ENCODE measurements around the gene TBC1D5.
A peak's percentile ranks its signal among the peaks of the same experiment; 100 is the strongest.
"Not testable (repeated sequence)": the region's sequence is repeated elsewhere in the genome, so short reads cannot be mapped to it uniquely, and the experiment has no call there.

The TBC1D5 gene

GRCh38 chr3:17532446-17532845 is 210.0 kb downstream of the TBC1D5 start:
- WGBS, 2 experiments: 91 to 98% methylated on average over 2 to 3 of the region's 4 CpGs
- H3K27ac ChIP-seq (ENCODE audit: insufficient read depth, low read depth, low read length, poor library complexity, severe bottlenecking); H3K27me3 ChIP-seq (ENCODE audit: control insufficient read depth, insufficient read depth, low read length, poor library complexity, severe bottlenecking); H3K9me3 ChIP-seq (ENCODE audit: control insufficient read depth, low read length); H3K4me3 ChIP-seq (ENCODE audit: insufficient read depth, low read depth, low read length); H3K36me3 ChIP-seq (ENCODE audit: control insufficient read depth, insufficient read depth, low read length); H3K4me1 ChIP-seq (ENCODE audit: control insufficient read depth, insufficient read depth, low read length): not testable (repeated sequence)

GRCh38 chr3:17529677-17530076 is 212.8 kb downstream of the TBC1D5 start:
- WGBS, 2 experiments: 90 to 93% methylated on average over 11 of the region's 11 CpGs

DNA sequence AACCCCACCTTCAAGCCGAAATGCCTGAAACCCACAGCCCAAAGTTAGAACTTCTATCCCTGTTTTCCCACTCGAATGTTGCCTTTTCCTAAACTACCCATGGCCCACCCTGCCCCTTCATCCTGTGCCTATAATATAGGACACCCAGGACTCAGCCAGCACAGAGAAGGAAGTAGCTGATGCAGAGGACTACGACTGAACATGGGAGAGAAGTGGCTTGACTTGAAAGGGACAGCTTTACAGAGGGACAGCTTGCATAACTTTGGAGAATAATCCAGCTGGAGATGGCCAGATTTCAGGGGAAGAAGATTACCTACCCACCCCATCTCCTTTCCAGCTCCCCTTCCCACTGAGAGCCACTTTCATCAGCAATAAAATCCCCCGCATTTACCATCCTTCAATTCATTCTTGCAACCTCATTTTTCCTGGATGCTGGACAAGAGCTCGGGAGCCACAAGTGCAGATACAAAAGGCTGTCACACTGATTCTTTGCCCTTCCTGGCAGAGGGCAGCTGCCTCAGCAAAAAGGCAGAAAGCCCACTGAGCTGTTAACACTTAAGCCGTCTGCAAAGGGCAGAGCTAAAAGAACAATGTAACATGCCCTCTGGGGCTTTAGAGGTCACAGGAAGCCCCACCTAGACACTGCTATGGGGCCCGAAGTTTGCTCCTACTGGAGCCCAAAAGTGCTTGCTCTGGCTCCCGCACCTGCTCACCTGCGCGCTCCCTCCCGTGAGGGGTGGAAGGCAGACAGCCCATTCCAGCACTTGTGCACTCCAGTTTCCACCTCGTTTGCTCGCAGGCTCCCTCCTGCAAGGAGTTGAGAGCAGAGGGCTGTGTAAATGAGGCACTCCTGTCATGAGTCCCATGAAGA is 224.0 kb downstream of the TBC1D5 start:
- H3K36me3 ChIP-seq (ENCODE audit: control insufficient read depth, insufficient read depth, low read length): no peaks in the 10 kb centered on the region
- no peaks in the 10 kb centered on the region for H3K27me3 ChIP-seq (ENCODE audit: control insufficient read depth, insufficient read depth, low read length, poor library complexity, severe bottlenecking)
- no peak overlapping the region for H3K4me3 ChIP-seq (ENCODE audit: insufficient read depth, low read depth, low read length)
- peak overlapping the region; percentile 11 for H3K27ac ChIP-seq (ENCODE audit: insufficient read depth, low read depth, low read length, poor library complexity, severe bottlenecking)
- WGBS, 2 experiments: 58 to 63% methylated on average over 13 of the region's 13 CpGs
- H3K9me3 ChIP-seq (ENCODE audit: control insufficient read depth, low read length): no peaks in the 10 kb centered on the region
- peaks cover 9% of the 10 kb centered on the region for H3K4me1 ChIP-seq (ENCODE audit: control insufficient read depth, insufficient read depth, low read length)

More at GRCh38 chr3:17529677-17530076, 212.8 kb downstream of the TBC1D5 start:
- Histone ChIP-seq H3K4me3 (ENCODE audit: insufficient read depth, low read depth, low read length) (no peak overlapping the region), H3K9me3 (ENCODE audit: control insufficient read depth, low read length) (no peaks in the 10 kb centered on the region), H3K27me3 (ENCODE audit: control insufficient read depth, insufficient read depth, low read length, poor library complexity, severe bottlenecking) (no peaks in the 10 kb centered on the region), H3K4me1 (ENCODE audit: control insufficient read depth, insufficient read depth, low read length) (no peaks in the 10 kb centered on the region), H3K36me3 (ENCODE audit: control insufficient read depth, insufficient read depth, low read length) (no peaks in the 10 kb centered on the region), H3K27ac (ENCODE audit: insufficient read depth, low read depth, low read length, poor library complexity, severe bottlenecking) (no peak overlapping the region)

DNA sequence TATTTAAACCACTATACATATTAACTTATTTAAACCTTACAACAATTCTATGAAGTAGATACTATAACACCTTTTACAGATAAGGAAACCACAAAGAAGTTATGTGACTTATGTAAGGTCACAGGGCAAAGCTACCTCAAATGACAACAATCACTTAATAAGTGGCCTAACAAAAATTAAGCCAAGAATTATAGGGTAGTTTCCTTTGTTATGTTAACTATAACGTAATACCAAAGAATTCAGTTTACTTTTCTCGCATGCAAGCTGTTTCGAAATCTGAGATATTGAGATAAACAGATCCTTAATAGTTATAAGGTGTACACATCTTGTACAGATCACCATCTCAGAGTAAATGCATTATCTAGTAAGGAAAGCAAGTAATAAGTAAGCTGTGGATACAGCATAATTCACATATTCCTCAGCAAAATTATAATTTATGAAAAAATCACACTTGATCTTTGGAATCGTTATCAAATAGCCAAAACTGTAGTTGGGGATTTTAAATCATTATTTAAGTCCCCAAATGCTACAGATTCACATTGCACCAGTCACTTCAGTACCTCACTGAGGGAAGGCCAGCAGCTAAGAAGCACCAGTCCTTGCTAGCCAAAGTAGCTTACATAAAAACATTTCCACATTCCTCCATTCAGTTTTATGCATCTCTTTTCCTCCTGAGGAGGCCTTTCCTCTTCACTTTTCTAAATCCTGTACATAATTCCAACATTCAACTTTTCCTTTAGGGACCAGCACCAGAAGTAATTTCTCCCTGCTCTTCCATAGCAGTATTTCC is 226.8 kb downstream of the TBC1D5 start:
- H3K27ac ChIP-seq (ENCODE audit: insufficient read depth, low read depth, low read length, poor library complexity, severe bottlenecking): no peak overlapping the region
- H3K4me1 ChIP-seq (ENCODE audit: control insufficient read depth, insufficient read depth, low read length): peaks cover 9% of the 10 kb centered on the region
- H3K27me3 ChIP-seq (ENCODE audit: control insufficient read depth, insufficient read depth, low read length, poor library complexity, severe bottlenecking): no peaks in the 10 kb centered on the region
- H3K9me3 ChIP-seq (ENCODE audit: control insufficient read depth, low read length): no peaks in the 10 kb centered on the region
- H3K36me3 ChIP-seq (ENCODE audit: control insufficient read depth, insufficient read depth, low read length): no peaks in the 10 kb centered on the region
- H3K4me3 ChIP-seq (ENCODE audit: insufficient read depth, low read depth, low read length): no peak overlapping the region
- 84 to 90% methylated on average over 1 to 4 of the region's 4 CpGs for WGBS, 2 experiments

- Histone ChIP-seq H3K27ac (ENCODE audit: insufficient read depth, low read depth, low read length, poor library complexity, severe bottlenecking) (no peak overlapping the region), H3K36me3 (ENCODE audit: control insufficient read depth, insufficient read depth, low read length) (no peaks in the 10 kb centered on the region), H3K9me3 (ENCODE audit: control insufficient read depth, low read length) (no peaks in the 10 kb centered on the region), H3K27me3 (ENCODE audit: control insufficient read depth, insufficient read depth, low read length, poor library complexity, severe bottlenecking) (no peaks in the 10 kb centered on the region), H3K4me1 (ENCODE audit: control insufficient read depth, insufficient read depth, low read length) (peaks cover 9% of the 10 kb centered on the region), H3K4me3 (ENCODE audit: insufficient read depth, low read depth, low read length) (no peak overlapping the region)
Observed at GRCh38 chr3:17514597-17514996, 227.8 kb downstream of the TBC1D5 start.

DNA sequence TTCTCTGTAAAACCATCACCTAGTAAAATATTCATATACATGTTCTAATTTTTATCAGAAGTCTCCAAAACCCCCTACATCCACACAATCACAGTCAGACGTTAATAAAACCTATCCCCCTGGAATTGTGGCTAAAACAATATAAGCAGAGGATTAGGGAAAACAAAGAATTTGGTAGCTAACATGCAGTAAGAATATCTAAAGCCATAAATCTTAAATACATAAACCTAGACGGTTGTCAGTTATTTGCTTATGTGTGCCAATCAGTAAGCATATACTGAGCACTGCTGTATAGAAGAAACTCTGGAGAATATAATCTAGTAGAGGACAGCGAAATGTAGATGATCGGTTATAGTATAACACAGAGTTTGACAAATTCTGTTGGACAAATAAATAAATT is 232.2 kb downstream of the TBC1D5 start:
- no peak overlapping the region for H3K27ac ChIP-seq (ENCODE audit: insufficient read depth, low read depth, low read length, poor library complexity, severe bottlenecking)
- H3K4me3 ChIP-seq (ENCODE audit: insufficient read depth, low read depth, low read length): no peak overlapping the region
- H3K4me1 ChIP-seq (ENCODE audit: control insufficient read depth, insufficient read depth, low read length): no peaks in the 10 kb centered on the region
- H3K27me3 ChIP-seq (ENCODE audit: control insufficient read depth, insufficient read depth, low read length, poor library complexity, severe bottlenecking): no peaks in the 10 kb centered on the region
- H3K9me3 ChIP-seq (ENCODE audit: control insufficient read depth, low read length): no peaks in the 10 kb centered on the region
- H3K36me3 ChIP-seq (ENCODE audit: control insufficient read depth, insufficient read depth, low read length): no peaks in the 10 kb centered on the region
- 95 to 98% methylated on average over 3 of the region's 4 CpGs for WGBS, 2 experiments

DNA sequence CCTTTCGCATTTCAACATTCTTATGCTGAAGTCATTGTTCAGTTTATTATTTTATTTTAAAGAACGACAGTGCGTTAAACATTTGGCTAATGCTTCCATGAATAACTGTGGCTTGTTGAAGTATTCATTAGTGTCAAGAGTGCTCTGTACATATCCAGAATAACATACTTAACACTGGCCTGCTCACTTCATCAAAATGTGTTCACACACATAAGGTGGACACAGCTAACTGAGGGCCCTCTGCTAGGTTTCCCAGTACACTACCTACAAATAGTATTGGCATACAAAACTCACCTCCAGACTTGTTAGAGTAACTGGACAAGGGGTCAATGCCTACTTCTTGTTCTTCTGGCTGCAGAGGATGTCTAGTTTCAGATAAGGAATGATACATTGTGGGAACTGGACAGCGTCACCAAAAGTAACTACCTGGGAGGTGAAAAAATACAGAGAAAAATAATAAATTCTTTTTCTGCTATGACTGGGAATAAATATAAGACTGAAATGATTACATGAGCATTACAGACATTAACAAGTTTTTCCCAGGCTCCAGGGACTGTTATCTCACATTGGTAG is 234.2 kb downstream of the TBC1D5 start:
- Histone ChIP-seq H3K27ac (ENCODE audit: insufficient read depth, low read depth, low read length, poor library complexity, severe bottlenecking) (no peak overlapping the region), H3K9me3 (ENCODE audit: control insufficient read depth, low read length) (no peaks in the 10 kb centered on the region), H3K4me1 (ENCODE audit: control insufficient read depth, insufficient read depth, low read length) (no peaks in the 10 kb centered on the region), H3K27me3 (ENCODE audit: control insufficient read depth, insufficient read depth, low read length, poor library complexity, severe bottlenecking) (no peaks in the 10 kb centered on the region), H3K4me3 (ENCODE audit: insufficient read depth, low read depth, low read length) (no peak overlapping the region), H3K36me3 (ENCODE audit: control insufficient read depth, insufficient read depth, low read length) (no peaks in the 10 kb centered on the region)
- WGBS, 2 experiments: 97 to 100% methylated on average over 2 to 4 of the region's 4 CpGs

DNA sequence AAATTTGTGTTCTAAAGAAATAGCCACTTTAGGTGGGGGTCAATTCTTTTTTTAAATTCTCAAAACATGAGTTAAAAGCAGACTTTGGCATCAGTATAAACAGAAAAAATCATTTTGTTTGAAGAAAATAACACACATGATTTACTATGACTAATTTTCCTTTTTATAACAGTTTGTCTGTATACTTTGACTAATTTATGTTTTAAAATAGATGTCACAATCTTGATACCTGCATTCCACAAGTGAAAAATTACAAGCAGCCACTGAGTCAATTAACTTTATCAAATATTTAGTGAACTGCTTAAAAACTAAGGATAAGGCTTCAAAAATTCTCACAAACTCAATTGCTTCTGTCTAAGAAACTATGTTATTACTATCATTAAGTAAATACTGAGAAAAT is 235.0 kb downstream of the TBC1D5 start:
- H3K36me3 ChIP-seq (ENCODE audit: control insufficient read depth, insufficient read depth, low read length): no peaks in the 10 kb centered on the region
- H3K4me1 ChIP-seq (ENCODE audit: control insufficient read depth, insufficient read depth, low read length): no peaks in the 10 kb centered on the region
- H3K27ac ChIP-seq (ENCODE audit: insufficient read depth, low read depth, low read length, poor library complexity, severe bottlenecking): no peak overlapping the region
- H3K4me3 ChIP-seq (ENCODE audit: insufficient read depth, low read depth, low read length): no peak overlapping the region
- no peaks in the 10 kb centered on the region for H3K9me3 ChIP-seq (ENCODE audit: control insufficient read depth, low read length)
- no peaks in the 10 kb centered on the region for H3K27me3 ChIP-seq (ENCODE audit: control insufficient read depth, insufficient read depth, low read length, poor library complexity, severe bottlenecking)

DNA sequence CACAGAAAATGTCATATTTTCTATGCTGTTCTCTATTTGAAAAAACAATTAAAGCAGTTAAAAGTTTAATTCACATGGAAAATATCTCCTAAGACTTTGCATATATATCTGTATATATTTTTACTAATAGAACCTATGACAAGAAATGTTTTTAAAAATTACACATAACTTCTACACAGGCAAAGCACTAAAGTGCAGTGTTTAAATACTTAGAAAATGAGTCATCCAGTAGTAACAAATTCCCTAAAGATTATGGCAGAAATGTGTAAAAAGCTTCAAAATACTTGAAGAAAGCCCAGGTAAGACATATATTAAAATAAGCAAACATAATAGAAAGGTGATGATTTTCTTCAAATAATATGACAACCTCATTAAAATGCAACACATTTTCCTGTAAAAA is 236.6 kb downstream of the TBC1D5 start:
- Histone ChIP-seq H3K27me3 (ENCODE audit: control insufficient read depth, insufficient read depth, low read length, poor library complexity, severe bottlenecking) (no peaks in the 10 kb centered on the region), H3K36me3 (ENCODE audit: control insufficient read depth, insufficient read depth, low read length) (no peaks in the 10 kb centered on the region), H3K27ac (ENCODE audit: insufficient read depth, low read depth, low read length, poor library complexity, severe bottlenecking) (no peak overlapping the region), H3K4me1 (ENCODE audit: control insufficient read depth, insufficient read depth, low read length) (no peaks in the 10 kb centered on the region), H3K9me3 (ENCODE audit: control insufficient read depth, low read length) (no peaks in the 10 kb centered on the region), H3K4me3 (ENCODE audit: insufficient read depth, low read depth, low read length) (no peak overlapping the region)

DNA sequence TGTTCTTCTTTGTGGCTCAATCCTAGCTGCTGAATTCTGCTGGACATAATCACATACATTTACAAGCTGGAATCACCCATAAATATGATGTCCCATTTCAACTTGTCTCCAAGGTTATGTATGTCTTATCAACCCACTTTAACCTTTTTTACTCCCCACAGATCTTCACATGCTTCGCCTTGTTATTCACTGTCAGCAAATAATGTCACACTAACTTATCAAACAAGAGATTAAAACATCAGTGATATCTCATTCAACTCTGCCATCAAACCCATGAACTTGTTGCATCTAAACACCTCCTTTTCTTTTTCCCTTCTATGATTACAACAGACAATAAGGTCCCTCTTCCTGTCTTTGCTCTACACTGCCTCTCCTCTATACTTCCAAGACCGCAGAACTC is 240.7 kb downstream of the TBC1D5 start:
- H3K36me3 ChIP-seq (ENCODE audit: control insufficient read depth, insufficient read depth, low read length): no peaks in the 10 kb centered on the region
- H3K27ac ChIP-seq (ENCODE audit: insufficient read depth, low read depth, low read length, poor library complexity, severe bottlenecking): no peak overlapping the region
- H3K4me1 ChIP-seq (ENCODE audit: control insufficient read depth, insufficient read depth, low read length): no peaks in the 10 kb centered on the region
- H3K27me3 ChIP-seq (ENCODE audit: control insufficient read depth, insufficient read depth, low read length, poor library complexity, severe bottlenecking): no peaks in the 10 kb centered on the region
- no peak overlapping the region for H3K4me3 ChIP-seq (ENCODE audit: insufficient read depth, low read depth, low read length)
- no peaks in the 10 kb centered on the region for H3K9me3 ChIP-seq (ENCODE audit: control insufficient read depth, low read length)
- 91 to 97% methylated on average over 2 of the region's 2 CpGs for WGBS, 2 experiments

All from ectodermal cell (in vitro differentiated cells).